ENCODE data around the gene GRIN3B. TPM values are rescaled to one million over a fixed set of nuclear protein-coding genes. Genes with fewer than 3 reads are reported as not detected.
A peak's percentile ranks its signal among the peaks of the same experiment; 100 is the strongest.

GRIN3B gene
- total and polyA plus RNA-seq, 10 of the 15 experiments (the other 5 are each of a cell fraction or from before 2014, with no cell fraction given), result 0.15 TPM; not detected in 9

- TF ChIP-seq WRNIP1 (IDR thresholded peaks at IDR 0.05; ENCODE audit: borderline replicate concordance, low read depth, low read length) (no peak), PRDM15 (CRISPR knock-in tag; IDR thresholded peaks at IDR 0.05) (no peak), MAX (IDR thresholded peaks at IDR 0.05; ENCODE audit: low read depth, low read length) (peak; percentile 14; the same call in 1 of the 2 replicates), IRF3 (IDR thresholded peaks at IDR 0.05) (no peak), TARDBP (IDR thresholded peaks at IDR 0.05; ENCODE audit: borderline replicate concordance) (no peak), PKNOX1 (IDR thresholded peaks at IDR 0.05) (peak; percentile 35; the same call in 1 of the 2 replicates), NR2C2 (IDR thresholded peaks at IDR 0.05; ENCODE audit: borderline replicate concordance, control insufficient read depth, insufficient read length, low read depth) (no peak), STAT1 (conservative IDR thresholded peaks at IDR 0.05) (no peak), SUZ12 (IDR thresholded peaks at IDR 0.05; ENCODE audit: unreplicated experiment) (no peak), SMARCA5 (IDR thresholded peaks at IDR 0.05) (peak; percentile 100), CEBPZ (IDR thresholded peaks at IDR 0.05; ENCODE audit: low read depth, low read length) (no peak), CBX5 (IDR thresholded peaks at IDR 0.05; ENCODE audit: low read depth) (0 out of 2 replicates have a peak, but pooled peaks have one; percentile 44), SREBF1 (IDR thresholded peaks at IDR 0.05; ENCODE audit: low read length) (no peak), BACH1 (IDR thresholded peaks at IDR 0.05; ENCODE audit: borderline replicate concordance) (peak; percentile 62; the same call in 1 of the 2 replicates), CHD2 (IDR thresholded peaks at IDR 0.05; ENCODE audit: borderline replicate concordance, low read depth, low read length) (peak; percentile 54; the same call in 1 of the 2 replicates), ZNF217 (IDR thresholded peaks at IDR 0.05) (peak; percentile 67; the same call in 1 of the 2 replicates)
Observed at GRCh38 chr19:954672-955494, 45.3 kb upstream of the GRIN3B start (continued).

Data from GM12878 (cell line).